H7 (cell line): ENCODE results near the gene CELF2. TPM values are rescaled to one million over a fixed set of nuclear protein-coding genes. Genes with fewer than 3 reads are reported as not detected.

Experiments used
- DNase-seq: peaks from one replicate; pipeline ENCODE4 v3.0.0; 2012
- H3K27me3 ChIP-seq: 2 replicates; pipeline ENCODE4 v1.6.0; 2011; ENCODE audit warnings: mild to moderate bottlenecking, low read length; ENCODE audit not compliant: control insufficient read depth, insufficient read depth
- H3K36me3 ChIP-seq: replicated peaks from 2 replicates; pipeline ENCODE4 v1.5.1; 2011; ENCODE audit warnings: low read length; ENCODE audit not compliant: control insufficient read depth, insufficient read depth
- H3K4me3 ChIP-seq: 2 replicates; pipeline ENCODE4 v1.5.1; 2011; ENCODE audit warnings: low read depth, mild to moderate bottlenecking, control low read depth, low read length, moderate library complexity; ENCODE audit not compliant: insufficient read depth
- total RNA-seq: library from RNA; depleted of rRNA; stranded (reverse); fragments of >200 nt; shearing (Covaris generic); gene quantifications from 2 replicates; pipeline ENCODE4 v1.2.3, GENCODE V29; 2014

The CELF2 gene
- total RNA-seq, 1 experiment from 2014 or later: 8.5 TPM

DNA sequence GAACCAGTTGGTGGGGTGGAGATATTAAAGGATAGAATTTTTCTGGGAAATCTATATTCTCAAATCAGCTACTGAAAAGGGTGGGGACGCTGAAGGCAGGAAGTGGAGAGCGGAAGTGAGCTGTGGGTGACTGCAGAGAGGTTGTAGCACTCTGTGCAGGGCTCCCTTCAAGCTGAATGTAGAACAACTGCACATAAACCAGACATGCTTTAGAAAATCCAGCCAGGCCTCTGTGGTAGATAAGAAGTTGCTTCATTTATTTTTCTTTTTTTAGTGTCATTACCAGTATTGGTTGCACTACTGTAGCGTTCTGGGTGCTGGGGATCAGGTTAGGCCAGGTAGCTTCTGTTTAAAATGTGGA is 127.8 kb downstream of the CELF2 start:
- H3K4me3 ChIP-seq: no peak overlapping the region
- H3K36me3 ChIP-seq: no peaks in the 10 kb centered on the region
- H3K27me3 ChIP-seq: no peaks in the 10 kb centered on the region
- DNase-seq: no peak

DNA sequence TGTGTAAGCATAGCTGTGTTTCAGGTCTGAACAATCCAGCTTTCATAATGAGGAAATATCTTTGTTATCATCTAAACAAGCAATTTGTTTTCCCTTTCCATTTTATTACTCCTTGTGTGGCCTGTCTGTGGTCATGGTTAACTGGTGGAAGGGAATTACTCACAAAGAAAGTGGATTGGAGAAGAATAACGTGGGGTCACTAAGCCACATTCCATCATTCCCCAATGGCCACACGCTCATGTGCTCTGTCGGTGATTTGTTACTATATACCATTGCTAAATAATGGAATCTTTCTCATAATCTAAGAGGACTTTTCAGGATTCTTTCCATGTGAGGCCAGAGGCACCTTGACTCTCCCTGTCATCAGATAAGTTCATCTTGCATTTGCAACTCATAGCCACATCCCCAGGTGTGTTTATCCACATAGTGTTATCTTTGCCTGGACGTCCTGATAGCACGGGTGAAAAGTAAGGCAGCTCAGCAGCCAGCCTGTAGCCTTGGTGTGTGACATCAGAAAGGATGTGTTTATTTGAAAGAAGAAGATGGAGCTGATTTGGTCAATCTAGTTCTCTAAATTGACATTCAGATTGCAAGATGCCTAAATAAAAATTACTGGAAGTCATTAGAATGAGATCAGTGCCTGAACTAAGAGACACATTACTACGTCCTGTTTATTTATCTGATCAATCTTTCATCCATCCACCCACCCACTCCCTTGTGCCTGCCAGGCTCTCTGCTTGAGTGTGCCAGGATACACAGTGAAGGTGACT is 128.9 kb downstream of the CELF2 start:
- Histone ChIP-seq H3K27me3 (no peaks in the 10 kb centered on the region), H3K36me3 (no peaks in the 10 kb centered on the region), H3K4me3 (no peak overlapping the region)
- no peak for DNase-seq

DNA sequence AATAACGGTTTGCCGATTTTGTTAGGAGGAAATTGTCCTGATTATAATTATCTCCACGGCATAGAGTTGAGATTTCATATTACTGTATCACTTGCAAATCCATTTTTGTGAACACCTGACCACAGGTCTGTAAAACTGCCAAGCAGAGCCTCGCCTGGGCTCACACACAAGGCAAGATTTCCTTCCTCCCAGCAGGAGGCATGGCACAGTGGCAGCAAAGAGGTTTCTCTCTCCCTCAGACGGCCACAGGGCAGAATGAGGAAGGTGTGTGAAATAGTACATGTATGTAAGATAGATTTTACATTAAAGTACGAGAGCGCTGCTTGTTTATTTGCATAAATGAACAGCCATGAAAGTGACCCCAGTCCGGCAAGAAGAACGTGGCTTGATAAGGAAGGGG is 130.1 kb downstream of the CELF2 start:
- H3K4me3 ChIP-seq: no peak overlapping the region
- no peaks in the 10 kb centered on the region for H3K27me3 ChIP-seq
- no peak for DNase-seq
- H3K36me3 ChIP-seq: no peaks in the 10 kb centered on the region

DNA sequence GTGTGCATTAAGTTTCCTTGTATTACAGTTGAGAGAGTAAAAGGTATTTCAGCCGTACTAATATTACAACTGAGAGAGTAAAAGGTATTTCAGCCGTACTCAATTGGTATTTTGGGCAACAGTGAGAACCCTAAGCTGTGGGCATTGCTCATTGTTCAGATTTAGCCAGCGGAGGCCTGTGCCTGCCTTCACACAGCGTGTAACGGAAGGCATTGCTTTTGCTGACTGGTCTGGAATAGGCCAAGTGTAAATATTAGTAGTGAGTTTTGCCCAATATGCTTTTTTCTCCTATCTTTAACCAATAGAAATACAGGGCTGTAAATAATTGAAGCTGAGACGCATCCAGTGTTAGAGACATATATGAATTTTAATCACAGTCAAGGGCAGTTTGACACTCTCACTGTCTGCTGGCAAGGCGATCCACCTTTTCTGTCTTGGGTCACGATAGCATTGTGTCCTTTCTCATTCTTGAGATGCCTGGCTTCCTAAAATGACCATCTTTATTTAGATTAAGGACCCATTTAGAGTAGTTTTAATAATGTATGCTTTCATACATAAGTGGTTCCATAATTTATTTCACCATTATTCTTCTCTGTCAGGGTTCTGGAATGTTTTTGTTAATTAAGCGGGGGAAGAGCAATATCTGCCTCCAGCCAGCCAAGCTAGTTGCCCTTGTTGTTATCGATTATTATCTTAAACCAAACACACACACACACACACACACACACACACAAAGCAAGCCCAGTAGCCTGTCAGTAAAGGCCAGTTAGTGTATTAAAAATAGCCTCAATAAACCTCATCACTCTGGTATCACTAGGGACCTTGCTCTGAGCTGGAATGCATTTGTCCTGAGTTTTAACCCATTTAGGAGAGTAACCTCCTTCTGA is 130.7 kb downstream of the CELF2 start:
- no peaks in the 10 kb centered on the region for H3K27me3 ChIP-seq
- DNase-seq: no peak
- no peaks in the 10 kb centered on the region for H3K36me3 ChIP-seq
- no peak overlapping the region for H3K4me3 ChIP-seq

DNA sequence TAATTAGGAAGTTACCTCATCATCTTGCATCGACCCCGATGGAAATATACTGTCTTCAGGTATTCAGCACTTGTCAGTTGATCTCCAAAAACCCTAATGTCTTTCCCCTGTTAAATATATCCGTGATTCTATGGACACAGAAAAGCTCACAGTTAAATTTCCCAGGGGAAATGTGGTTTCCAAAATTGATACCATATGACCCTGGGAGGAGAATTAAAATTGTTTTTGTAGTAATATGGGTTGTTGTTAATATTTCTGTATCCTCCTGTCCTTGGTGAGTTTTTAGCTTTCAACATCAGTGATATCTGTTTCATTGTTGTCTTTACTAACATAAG is 132.1 kb downstream of the CELF2 start:
- DNase-seq: no peak
- H3K36me3 ChIP-seq: no peaks in the 10 kb centered on the region
- H3K4me3 ChIP-seq: no peak overlapping the region
- H3K27me3 ChIP-seq: no peaks in the 10 kb centered on the region

DNA sequence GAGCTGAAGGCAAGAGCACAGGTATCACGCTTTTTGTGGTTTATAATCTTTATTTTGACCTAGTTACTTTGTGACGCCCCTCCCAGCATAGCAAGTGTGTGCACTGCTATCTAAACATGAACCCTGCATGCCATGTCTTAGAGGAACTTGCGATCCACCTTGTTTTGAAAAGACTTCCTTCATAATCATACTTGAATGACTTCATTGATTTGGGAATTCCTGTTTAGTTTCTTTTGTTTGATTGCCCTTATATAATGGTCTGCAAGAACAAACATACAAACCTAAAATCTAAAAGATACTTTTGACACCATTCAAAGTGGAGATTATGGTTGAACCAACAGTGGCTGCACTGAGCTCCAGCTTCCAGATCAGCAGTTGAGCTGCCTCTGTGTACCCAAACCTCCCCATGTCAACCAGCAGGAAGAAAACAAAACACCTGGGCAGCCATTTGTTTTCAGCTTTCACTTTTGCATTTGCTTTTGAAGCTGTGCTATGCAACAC is 132.6 kb downstream of the CELF2 start:
- Histone ChIP-seq H3K27me3 (no peaks in the 10 kb centered on the region), H3K36me3 (no peaks in the 10 kb centered on the region), H3K4me3 (no peak overlapping the region)
- DNase-seq: no peak

DNA sequence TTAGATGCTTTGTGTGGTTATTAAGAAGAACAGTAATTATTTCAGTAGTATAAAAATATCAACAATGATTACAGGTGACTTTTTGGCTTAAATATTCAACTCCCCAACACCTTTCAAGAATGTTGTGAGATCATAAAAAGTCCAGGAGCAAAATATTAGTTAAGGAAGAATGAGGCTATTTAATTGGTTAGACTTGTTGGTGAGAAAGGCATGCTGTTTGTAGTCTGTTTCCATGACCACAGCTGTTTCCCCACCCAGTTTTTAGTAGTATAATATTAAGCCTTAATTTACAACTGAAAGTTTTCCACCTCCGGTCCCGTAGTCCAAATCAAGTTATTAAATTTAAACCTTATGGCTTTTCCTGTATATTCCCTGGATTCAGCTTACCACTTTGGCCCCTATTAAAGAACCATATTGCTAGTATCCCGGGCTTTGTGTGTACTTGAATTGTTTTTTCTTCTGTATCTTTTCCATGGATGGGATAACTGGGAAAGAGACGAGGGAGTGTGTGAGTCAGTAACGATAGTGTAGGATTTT is 133.3 kb downstream of the CELF2 start:
- Histone ChIP-seq H3K4me3 (no peak overlapping the region), H3K36me3 (no peaks in the 10 kb centered on the region), H3K27me3 (no peaks in the 10 kb centered on the region)
- DNase-seq: no peak

DNA sequence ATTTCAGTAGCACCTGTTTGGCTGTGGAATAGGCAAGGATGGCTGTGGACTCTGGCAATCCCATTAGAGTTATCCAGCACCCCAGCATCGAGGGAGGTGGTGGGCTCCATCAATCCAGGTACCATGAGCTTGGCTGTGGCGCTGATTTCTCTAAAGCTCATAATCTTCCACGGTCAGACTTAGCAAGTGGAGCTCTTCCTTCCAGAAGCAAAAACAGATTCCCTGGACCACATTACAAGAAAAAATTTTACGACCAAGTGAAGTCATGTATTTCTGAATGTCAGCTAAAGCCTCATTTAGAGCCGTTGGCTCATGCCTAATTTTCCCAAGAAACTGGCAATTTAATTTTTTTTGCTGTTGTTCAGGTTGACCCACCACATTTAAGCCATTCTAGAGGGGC is 135.1 kb downstream of the CELF2 start:
- no peaks in the 10 kb centered on the region for H3K27me3 ChIP-seq
- H3K4me3 ChIP-seq: no peak overlapping the region
- no peak for DNase-seq
- no peaks in the 10 kb centered on the region for H3K36me3 ChIP-seq

DNA sequence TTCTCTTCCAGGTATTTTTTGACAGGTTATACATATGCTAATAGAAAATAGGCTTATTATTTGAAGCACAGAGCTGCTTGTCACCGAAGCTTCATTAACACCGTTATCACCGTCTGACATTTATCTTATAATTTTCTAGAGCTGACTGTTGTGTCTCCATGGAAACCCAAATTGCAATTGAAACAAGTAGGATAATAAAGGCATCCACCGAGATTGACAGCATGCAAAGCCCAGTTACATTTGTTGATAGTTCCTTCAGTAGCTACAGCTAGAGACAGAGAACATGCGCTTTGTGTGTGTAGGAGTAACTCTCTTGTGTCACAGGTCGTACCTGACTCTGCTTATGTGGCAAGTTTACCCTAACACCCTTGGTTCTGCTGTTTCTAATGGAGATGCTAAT is 135.6 kb downstream of the CELF2 start:
- Histone ChIP-seq H3K36me3 (no peaks in the 10 kb centered on the region), H3K27me3 (no peaks in the 10 kb centered on the region), H3K4me3 (no peak overlapping the region)
- DNase-seq: no peak

DNA sequence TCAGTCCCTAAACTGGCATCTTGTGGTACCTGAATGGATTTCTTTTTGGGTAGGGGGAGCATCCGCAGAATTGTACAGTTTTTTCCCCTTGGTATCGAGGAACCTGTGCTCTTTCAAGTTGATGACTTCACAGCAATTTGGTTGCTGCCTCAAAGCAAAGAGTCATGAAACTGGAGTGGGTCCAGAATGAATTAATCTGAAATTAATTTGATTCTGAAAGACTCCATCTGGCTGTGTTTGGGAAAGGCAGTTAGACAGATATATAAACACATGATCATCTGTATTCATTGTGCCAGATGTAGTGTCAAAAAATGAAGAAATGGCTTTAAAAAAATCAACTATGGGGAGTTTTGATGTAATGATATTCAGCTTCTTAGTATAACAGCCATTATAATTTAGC is 136.1 kb downstream of the CELF2 start:
- no peaks in the 10 kb centered on the region for H3K27me3 ChIP-seq
- no peaks in the 10 kb centered on the region for H3K36me3 ChIP-seq
- H3K4me3 ChIP-seq: no peak overlapping the region
- no peak for DNase-seq

DNA sequence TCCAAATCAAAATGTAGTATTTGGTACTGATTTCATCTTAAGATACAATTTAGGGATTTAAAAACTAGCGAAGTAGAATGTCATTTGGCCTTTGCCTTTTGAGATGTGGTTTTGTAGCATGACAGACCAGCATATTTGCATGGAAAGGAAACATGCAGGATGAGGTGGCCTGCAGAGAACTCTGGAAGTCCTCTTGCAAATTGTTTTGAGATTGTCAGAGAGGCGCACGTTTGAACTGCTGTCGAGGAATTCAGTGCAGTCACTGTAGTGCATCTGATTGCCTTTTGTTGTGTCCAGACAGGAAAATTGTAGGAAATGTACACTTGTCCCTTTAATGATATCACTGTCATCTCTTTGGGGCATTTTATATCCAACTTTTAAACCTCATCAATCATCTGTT is 136.7 kb downstream of the CELF2 start:
- Histone ChIP-seq H3K36me3 (no peaks in the 10 kb centered on the region), H3K4me3 (no peak overlapping the region), H3K27me3 (no peaks in the 10 kb centered on the region)
- no peak for DNase-seq

DNA sequence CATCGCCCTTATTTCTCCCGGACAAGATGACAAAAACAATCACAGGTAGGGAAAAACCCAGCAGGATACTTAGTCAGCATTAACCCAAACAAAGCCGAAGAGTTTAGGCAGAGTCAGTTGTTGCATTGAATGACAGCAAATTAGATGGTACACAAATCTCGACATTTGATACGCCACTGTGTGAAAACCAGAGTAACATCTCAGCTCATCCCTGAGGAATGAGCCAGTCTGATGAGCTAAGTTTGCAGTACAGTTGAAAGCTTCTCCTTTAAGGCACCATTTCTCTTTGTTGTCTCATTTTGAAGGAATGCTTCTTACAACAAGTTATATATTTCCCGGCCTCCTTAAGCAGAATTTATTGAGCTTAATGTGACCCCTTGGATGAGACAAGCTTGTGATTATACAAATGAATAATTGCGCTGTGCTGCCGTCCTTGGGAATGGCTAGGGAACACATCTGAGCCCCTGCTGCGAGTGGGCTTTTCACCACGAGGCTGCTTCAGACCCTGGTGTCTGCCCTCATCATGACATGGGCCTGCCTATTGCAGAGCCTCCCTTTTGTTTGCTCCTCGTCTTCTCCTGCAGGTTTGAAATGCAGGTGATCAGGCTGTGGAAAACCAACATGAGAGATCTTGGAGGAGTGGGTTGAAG is 137.3 kb downstream of the CELF2 start:
- H3K4me3 ChIP-seq: no peak overlapping the region
- no peak for DNase-seq
- H3K36me3 ChIP-seq: no peaks in the 10 kb centered on the region
- H3K27me3 ChIP-seq: no peaks in the 10 kb centered on the region

DNA sequence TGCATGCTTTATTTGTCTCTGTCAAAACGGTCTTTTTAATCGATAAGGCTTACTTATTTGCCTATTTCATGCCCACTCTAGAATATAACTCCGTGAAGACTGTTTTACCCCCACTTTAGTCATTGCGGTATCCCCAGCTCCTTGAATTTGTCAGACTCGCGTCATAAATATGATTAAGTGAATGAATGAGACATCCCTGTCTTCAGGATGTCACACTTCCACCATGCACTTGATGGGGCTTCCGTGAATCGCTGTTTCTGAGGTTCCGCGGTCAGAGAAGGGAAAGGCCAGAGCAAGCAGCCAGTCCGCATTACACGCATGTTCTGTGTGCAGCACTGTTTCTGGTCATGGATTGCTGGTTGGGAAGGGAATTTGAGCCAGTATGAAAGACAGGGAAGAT is 138.8 kb downstream of the CELF2 start:
- no peaks in the 10 kb centered on the region for H3K36me3 ChIP-seq
- H3K4me3 ChIP-seq: no peak overlapping the region
- DNase-seq: no peak
- no peaks in the 10 kb centered on the region for H3K27me3 ChIP-seq

DNA sequence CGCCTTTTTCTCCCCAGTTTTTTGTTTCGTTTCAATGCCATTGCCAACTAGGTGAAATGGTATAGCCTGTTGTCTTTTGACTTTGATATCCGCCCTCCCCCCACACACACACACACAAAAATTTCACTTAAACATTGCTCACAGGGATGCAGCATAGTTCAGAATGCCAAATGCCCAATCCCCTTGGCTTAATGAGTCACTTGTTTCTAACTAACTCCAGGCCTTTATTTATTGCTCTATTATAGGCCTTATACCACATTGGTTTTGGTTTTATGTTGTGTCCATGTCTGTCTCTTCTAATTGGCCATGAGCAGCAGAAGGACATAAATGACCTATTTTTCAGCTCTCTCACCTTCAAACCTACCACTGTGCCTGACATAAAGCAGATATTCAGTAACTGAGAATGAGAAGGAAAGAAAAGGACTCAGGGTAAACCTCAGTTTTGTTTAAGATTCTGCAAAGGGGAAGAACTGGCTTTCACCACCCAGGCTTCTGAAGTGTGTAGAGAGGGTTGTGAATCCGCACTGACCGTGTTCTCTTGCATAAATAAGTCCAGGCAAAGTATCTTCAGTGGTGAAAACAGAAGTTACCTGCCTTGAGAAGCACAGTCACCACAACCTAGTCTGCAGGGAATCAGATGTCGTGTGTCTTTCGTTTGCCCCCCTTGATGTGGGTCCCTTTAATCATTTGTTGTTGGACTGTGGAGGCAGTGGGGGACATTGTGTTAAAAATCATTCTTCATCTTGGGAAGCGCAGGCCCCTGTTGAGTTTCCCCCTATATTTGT is 139.8 kb downstream of the CELF2 start:
- H3K36me3 ChIP-seq: no peaks in the 10 kb centered on the region
- no peaks in the 10 kb centered on the region for H3K27me3 ChIP-seq
- H3K4me3 ChIP-seq: no peak overlapping the region
- no peak for DNase-seq
